ENCODE data around the gene PLA1A. TPM values are rescaled to one million over a fixed set of nuclear protein-coding genes. Genes with fewer than 3 reads are reported as not detected.
A peak's percentile ranks its signal among the peaks of the same experiment; 100 is the strongest.

PLA1A gene
- total RNA-seq, 6 donors from 2014 or later: 1.0 to 27.8 (median 14.6) TPM

DNA sequence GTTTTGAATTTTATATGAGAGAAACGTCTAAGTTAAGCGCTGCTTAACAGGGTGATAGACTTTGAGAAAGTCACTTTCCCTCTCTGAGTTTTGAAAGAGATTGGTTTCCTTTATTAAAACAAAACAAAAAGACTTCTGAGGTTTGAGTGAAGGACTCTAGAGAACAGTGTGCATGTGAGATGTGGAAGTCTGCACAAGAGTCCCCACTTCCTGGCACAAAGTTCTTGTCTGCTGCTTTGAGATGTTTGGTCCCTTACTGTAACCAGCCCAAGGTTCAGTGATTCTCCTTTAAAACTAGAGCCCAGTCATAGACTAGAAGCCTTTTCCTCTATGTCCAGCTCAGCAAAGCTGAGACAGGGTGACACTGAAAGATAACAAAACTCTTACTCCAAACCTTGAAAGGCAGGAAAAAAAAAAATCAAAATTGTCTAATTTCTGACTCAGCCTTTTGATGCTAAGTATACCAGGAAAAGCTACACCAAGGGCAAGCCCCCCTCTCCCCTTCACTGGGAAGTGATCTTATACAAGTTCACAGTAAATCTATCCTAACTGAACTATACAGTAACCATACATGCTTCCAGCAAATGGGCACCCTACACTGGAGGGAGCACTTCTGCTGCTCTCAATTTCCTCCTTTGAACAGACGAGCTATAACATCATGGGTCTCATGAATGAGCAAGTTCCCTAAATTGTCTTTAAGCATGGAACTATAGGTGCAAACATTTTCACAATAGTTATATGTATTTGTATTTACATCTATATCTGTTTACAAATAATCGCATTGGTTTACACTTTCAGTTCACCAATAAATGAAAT is 60.4 kb downstream of the PLA1A start:
- Histone ChIP-seq H3K4me1 (peaks cover 0 to 8% (median 7%) of the 10 kb centered on the region in 4 donors), H3K27ac (no peak overlapping the region), H3K27me3 (no peaks in the 10 kb centered on the region), H3K9me3 (no peaks in the 10 kb centered on the region), H3K4me3 (no peak overlapping the region), H3K36me3 (peaks cover 0 to 2% (median 0%) of the 10 kb centered on the region in 4 donors)
- no peak for DNase-seq
- TF ChIP-seq EP300 (IDR thresholded peaks at IDR 0.05) (no peak), POLR2A (IDR thresholded peaks at IDR 0.05) (no peak), POLR2AphosphoS5 (IDR thresholded peaks at IDR 0.05) (no peak)
- TF ChIP-seq, protein P1, sequence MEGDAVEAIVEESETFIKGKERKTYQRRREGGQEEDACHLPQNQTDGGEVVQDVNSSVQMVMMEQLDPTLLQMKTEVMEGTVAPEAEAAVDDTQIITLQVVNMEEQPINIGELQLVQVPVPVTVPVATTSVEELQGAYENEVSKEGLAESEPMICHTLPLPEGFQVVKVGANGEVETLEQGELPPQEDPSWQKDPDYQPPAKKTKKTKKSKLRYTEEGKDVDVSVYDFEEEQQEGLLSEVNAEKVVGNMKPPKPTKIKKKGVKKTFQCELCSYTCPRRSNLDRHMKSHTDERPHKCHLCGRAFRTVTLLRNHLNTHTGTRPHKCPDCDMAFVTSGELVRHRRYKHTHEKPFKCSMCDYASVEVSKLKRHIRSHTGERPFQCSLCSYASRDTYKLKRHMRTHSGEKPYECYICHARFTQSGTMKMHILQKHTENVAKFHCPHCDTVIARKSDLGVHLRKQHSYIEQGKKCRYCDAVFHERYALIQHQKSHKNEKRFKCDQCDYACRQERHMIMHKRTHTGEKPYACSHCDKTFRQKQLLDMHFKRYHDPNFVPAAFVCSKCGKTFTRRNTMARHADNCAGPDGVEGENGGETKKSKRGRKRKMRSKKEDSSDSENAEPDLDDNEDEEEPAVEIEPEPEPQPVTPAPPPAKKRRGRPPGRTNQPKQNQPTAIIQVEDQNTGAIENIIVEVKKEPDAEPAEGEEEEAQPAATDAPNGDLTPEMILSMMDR (IDR thresholded peaks at IDR 0.05): no peak
- WGBS, 2 donors: 72 to 73% methylated on average over 4 of the region's 4 CpGs
- ATAC-seq (ENCODE audit: low FRiP score in 2 of 2): peak in 1 of 2 donors; percentile 47

DNA sequence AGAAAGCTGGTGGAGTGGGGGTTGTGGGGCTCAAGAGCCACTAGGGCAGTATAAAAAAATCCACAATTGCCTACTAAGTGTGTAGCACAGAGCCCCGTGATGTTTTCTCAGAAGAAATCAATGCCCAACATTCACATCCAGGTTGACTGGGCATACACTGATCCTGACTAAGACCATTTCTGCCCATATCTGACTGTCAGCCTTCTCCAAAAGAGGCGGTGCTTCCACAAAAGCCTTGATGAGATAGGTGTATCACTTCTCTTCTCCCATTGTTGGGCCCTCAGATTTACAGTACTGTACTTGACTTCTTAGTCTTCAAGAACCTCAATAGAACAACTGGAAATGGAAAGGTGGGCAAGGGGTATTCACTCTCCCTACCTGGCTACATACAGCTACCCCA is 61.3 kb downstream of the PLA1A start:
- Histone ChIP-seq H3K9me3 (no peaks in the 10 kb centered on the region), H3K36me3 (peaks cover 0 to 2% (median 0%) of the 10 kb centered on the region in 4 donors), H3K27me3 (no peaks in the 10 kb centered on the region), H3K27ac (no peak overlapping the region), H3K4me1 (peaks cover 0 to 8% (median 7%) of the 10 kb centered on the region in 4 donors), H3K4me3 (no peak overlapping the region)
- no peak for DNase-seq
- 94 to 100% methylated on average over 2 of the region's 2 CpGs for WGBS, 2 donors
- TF ChIP-seq EP300 (IDR thresholded peaks at IDR 0.05) (no peak), POLR2A (IDR thresholded peaks at IDR 0.05) (no peak), POLR2AphosphoS5 (IDR thresholded peaks at IDR 0.05) (no peak)
- TF ChIP-seq, protein P1 (IDR thresholded peaks at IDR 0.05): no peak
- no peak for ATAC-seq (ENCODE audit: low FRiP score in 2 of 2)

DNA sequence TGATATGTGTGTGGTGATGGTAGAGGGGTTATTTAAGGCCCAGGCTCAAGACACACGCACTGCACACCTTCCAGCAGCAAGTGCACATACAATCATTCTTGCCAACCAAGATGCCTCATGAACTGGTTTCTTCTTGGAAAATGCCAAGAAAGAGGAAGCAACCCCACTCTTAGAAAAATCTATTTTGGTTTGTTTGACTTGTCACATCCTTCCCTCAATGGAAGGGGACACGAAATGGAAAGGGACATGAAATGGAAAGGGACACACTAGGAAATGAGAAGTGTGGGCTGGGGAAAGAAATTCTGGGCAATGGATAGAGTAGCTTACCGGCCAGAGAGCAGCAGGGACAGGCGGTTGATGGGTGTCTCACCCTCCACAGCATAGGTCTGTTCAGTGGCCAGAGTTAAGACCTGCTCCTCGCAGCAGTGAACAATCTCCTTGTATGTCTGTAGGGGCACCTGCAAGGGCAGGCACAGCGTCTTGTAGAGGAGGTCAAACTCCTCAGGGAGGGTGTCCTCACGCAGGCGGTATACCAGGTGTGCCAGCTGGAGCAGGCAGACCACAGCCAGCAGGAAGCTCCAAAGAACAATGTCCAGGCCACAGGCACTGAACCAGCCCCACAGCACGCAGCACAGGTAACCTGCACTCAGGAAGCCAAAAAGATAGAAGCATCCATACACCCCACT is 62.1 kb downstream of the PLA1A start:
- Histone ChIP-seq H3K4me3 (no peak overlapping the region), H3K27me3 (no peaks in the 10 kb centered on the region), H3K27ac (no peak overlapping the region), H3K9me3 (no peaks in the 10 kb centered on the region), H3K36me3 (peaks cover 0 to 2% (median 0%) of the 10 kb centered on the region in 4 donors), H3K4me1 (peaks cover 0 to 8% (median 7%) of the 10 kb centered on the region in 4 donors)
- DNase-seq: no peak
- 56 to 72% methylated on average over 5 to 9 of the region's 9 CpGs for WGBS, 2 donors
- peak in 1 of 2 donors; percentile 52 for ATAC-seq (ENCODE audit: low FRiP score in 2 of 2)
- no peak for TF ChIP-seq EP300 (IDR thresholded peaks at IDR 0.05)
- TF ChIP-seq, protein P1 (IDR thresholded peaks at IDR 0.05): no peak
- TF ChIP-seq POLR2AphosphoS5 (IDR thresholded peaks at IDR 0.05): no peak
- TF ChIP-seq POLR2A (IDR thresholded peaks at IDR 0.05): no peak

DNA sequence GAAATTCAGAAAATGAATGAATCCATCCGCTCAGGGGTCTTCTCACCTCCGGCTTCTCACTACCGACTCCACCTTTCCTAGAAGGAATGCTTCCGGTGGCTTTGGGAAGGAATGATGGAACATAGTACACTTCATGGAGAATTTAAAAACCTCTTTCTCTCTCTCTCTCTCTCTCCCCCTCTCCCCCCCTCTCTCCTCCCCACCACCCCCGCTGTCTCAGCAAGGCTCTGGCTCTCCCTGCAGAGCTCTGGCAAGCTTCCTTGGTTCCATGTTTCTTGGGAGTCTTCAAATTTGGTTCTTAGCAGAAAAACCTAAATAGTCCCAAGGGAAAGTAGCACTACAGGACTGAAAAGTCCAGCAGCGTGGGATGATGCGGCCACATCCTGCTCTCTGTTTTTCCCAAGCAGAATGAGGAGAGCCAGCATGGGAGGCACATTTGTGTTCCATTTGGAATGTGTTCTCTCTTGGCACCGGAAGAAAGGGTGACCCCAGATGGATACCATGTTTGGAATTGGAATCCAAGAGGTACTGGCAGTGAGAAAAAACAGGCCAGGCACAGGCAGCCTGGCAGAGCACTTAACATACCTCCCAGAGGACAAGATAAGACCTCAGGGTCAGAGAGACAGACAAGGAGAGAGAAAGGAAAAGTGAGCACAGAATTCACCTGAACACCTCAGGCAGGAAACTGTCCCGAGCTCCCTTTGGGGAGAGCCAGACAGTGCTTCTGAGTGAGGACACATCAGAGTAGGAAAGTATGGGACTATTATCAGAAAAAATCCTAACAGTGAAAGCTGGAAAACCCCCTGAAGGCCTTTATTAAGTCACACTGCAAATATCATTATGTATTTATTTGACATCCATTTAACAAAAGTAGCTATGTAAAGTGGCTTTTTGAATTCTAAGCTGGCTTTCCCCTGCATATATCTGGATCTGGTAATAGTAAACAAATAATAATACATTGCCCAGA is 63.1 kb downstream of the PLA1A start, which contains the start of gene POPDC2:
Gene POPDC2 (minus strand): TSS at position 116 of the 967 bp plus-strand sequence. CDS start 166 bp downstream, outside the sequence.
- no peak for ATAC-seq (ENCODE audit: low FRiP score in 2 of 2)
- no peak within 1 kb of the TSS for H3K27ac ChIP-seq

More for the DNA sequence above, 63.1 kb downstream of the PLA1A start, which contains the start of gene POPDC2:
- Histone ChIP-seq H3K4me1 (peaks cover 0 to 8% (median 7%) of the 10 kb centered on the region in 4 donors), H3K4me3 (no peak within 1 kb of the TSS), H3K9me3 (no peaks in the 10 kb centered on the region), H3K27me3 (no peaks in the 10 kb centered on the region), H3K36me3 (peaks cover 0 to 2% (median 0%) of the 10 kb centered on the region in 4 donors)
- TF ChIP-seq POLR2AphosphoS5 (IDR thresholded peaks at IDR 0.05) (no peak), POLR2A (IDR thresholded peaks at IDR 0.05) (no peak), EP300 (IDR thresholded peaks at IDR 0.05) (no peak)
- TF ChIP-seq, protein P1 (IDR thresholded peaks at IDR 0.05): no peak
- WGBS, 2 donors: 82 to 84% methylated on average over 9 of the region's 9 CpGs
- no peak for DNase-seq

Measured in upper lobe of left lung (tissue), 6 donors.